Panc1 (cell line): ENCODE data around the gene ZMIZ2. TPM values are rescaled to one million over a fixed set of nuclear protein-coding genes. Genes with fewer than 3 reads are reported as not detected.

Source experiments
- ATAC-seq: fragments of 200-7000 bp; cut with Tn5 transposase; 2 replicates; pipeline ENCODE4 v1.9.1; 2020; ENCODE audit warnings: mild to moderate bottlenecking, moderate library complexity
- BruUV-seq: library from RNA; stranded (reverse); fragments of 400-500 nt; replicated peaks from 2 replicates; lab custom pipeline; 2021; lab: Mats Ljungman, UMichigan
- CTCF ChIA-PET: fragments of 300-600 bp; sonication (Branson Sonifier 250); formaldehyde crosslinking; loops from one replicate; lab custom pipeline; 2022; ENCODE audit warnings: antibody characterized with exemption; lab: Charles Lee
- POLR2A ChIA-PET: fragments of 300-600 bp; sonication (Branson Sonifier 250); formaldehyde crosslinking; loops from one replicate; lab custom pipeline; 2022; ENCODE audit warnings: antibody characterized with exemption; lab: Charles Lee
- DNase-seq: peaks from one replicate; pipeline ENCODE4 v3.0.0-alpha.2; 2010; ENCODE audit warnings: low read depth, low spot score
- H3K27ac ChIP-seq: 2 replicates; pipeline ENCODE4 v1.5.1; 2011; ENCODE audit warnings: mild to moderate bottlenecking, low read length, inconsistent platforms
- H3K27me3 ChIP-seq: fragments of 200-500 bp; sonication (Bioruptor generic); 2 replicates; pipeline ENCODE4 v1.6.0; 2014; ENCODE audit warnings: low read length, inconsistent platforms; ENCODE audit not compliant: control insufficient read depth, insufficient read depth
- H3K36me3 ChIP-seq: fragments of 200-500 bp; sonication (Bioruptor generic); 2 replicates; pipeline ENCODE4 v1.5.1; 2014; ENCODE audit warnings: inconsistent platforms, mild to moderate bottlenecking, low read length, moderate library complexity; ENCODE audit not compliant: control insufficient read depth, insufficient read depth
- H3K4me1 ChIP-seq: 2 replicates; pipeline ENCODE4 v1.5.1; 2011; ENCODE audit warnings: inconsistent platforms, mild to moderate bottlenecking, low read length, moderate library complexity; ENCODE audit not compliant: control insufficient read depth, insufficient read depth
- H3K4me3 ChIP-seq, 2 experiments: 2 replicates each; pipeline ENCODE4 v1.5.1; 2011 to 2012; ENCODE audit warnings: low read depth in 2 of 2, low read length in 2 of 2, mild to moderate bottlenecking in 2 of 2, inconsistent platforms in 1 of 2, moderate library complexity in 1 of 2
- H3K9me3 ChIP-seq: fragments of 200-500 bp; sonication (Bioruptor generic); 2 replicates; pipeline ENCODE4 v1.5.1; 2014; ENCODE audit warnings: low read depth, mild to moderate bottlenecking, inconsistent platforms, low read length, moderate library complexity; ENCODE audit not compliant: control insufficient read depth, insufficient read depth
- CTCF ChIP-seq: fragments of 450-650 bp; IDR thresholded peaks from 2 replicates; pipeline ENCODE4 v1.5.1; 2017; ENCODE audit warnings: mild to moderate bottlenecking
- POLR2AphosphoS5 ChIP-seq: IDR thresholded peaks from 2 replicates; pipeline ENCODE4 v1.6.1; 2012; ENCODE audit warnings: mild to moderate bottlenecking, low read depth, low read length, moderate library complexity
- SIN3A ChIP-seq: IDR thresholded peaks from 2 replicates; pipeline ENCODE4 v1.6.1; 2012; ENCODE audit warnings: low read depth, mild to moderate bottlenecking, low read length, moderate library complexity, borderline replicate concordance; ENCODE audit not compliant: insufficient read depth
- TCF7L2 ChIP-seq: IDR thresholded peaks from 2 replicates; pipeline ENCODE4 v1.6.1; 2011; ENCODE audit warnings: mild to moderate bottlenecking, low read depth, low read length, inconsistent platforms
- in situ Hi-C: cut with HindIII; loops from 2 replicates; pipeline ENCODE4 v1.10.0; 2016; ENCODE audit warnings: low sequenced_read_pairs, low pct_unique_long_range_greater_than_20kb
- intact Hi-C: fragments of 100-400 bp; cut with micrococcal nuclease; formaldehyde crosslinking; loops from one replicate; pipeline ENCODE4 v1.10.0; 2022; ENCODE audit not compliant: unreplicated experiment
- total RNA-seq: library from RNA; stranded (reverse); gene quantifications from one replicate; pipeline ENCODE4 v1.2.1, GENCODE V29; 2021; ENCODE audit not compliant: unreplicated experiment
- TF ChIP-seq, protein P1 (sequence below), 2 experiments: IDR thresholded peaks; 2 replicates each; pipeline ENCODE4 v1.6.1; 2011 to 2012; ENCODE audit warnings: low read depth in 2 of 2, control low read depth in 1 of 2, low read length in 1 of 2, mild to moderate bottlenecking in 1 of 2, moderate library complexity in 1 of 2; ENCODE audit not compliant: insufficient read depth in 1 of 2

The ZMIZ2 gene
- total RNA-seq, 1 experiment from 2014 or later, result 137 TPM

- ChIA-PET CTCF (no interaction called here), POLR2A (interaction anchor here (0.5 to 0.9 kb wide), 5 partner anchors 9 to 306 kb away, joined by 6 to 21 read pairs (median 7); no protein-coding TSS in a partner anchor)
- TF ChIP-seq SIN3A, result peak; percentile 75; the same call in 1 of the 2 replicates
- no peak for TF ChIP-seq TCF7L2
- peak; percentile 98 for TF ChIP-seq POLR2AphosphoS5
- TF ChIP-seq, protein P1, sequence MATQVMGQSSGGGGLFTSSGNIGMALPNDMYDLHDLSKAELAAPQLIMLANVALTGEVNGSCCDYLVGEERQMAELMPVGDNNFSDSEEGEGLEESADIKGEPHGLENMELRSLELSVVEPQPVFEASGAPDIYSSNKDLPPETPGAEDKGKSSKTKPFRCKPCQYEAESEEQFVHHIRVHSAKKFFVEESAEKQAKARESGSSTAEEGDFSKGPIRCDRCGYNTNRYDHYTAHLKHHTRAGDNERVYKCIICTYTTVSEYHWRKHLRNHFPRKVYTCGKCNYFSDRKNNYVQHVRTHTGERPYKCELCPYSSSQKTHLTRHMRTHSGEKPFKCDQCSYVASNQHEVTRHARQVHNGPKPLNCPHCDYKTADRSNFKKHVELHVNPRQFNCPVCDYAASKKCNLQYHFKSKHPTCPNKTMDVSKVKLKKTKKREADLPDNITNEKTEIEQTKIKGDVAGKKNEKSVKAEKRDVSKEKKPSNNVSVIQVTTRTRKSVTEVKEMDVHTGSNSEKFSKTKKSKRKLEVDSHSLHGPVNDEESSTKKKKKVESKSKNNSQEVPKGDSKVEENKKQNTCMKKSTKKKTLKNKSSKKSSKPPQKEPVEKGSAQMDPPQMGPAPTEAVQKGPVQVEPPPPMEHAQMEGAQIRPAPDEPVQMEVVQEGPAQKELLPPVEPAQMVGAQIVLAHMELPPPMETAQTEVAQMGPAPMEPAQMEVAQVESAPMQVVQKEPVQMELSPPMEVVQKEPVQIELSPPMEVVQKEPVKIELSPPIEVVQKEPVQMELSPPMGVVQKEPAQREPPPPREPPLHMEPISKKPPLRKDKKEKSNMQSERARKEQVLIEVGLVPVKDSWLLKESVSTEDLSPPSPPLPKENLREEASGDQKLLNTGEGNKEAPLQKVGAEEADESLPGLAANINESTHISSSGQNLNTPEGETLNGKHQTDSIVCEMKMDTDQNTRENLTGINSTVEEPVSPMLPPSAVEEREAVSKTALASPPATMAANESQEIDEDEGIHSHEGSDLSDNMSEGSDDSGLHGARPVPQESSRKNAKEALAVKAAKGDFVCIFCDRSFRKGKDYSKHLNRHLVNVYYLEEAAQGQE (IDR thresholded peaks at IDR 0.05; ENCODE audit: insufficient read depth in 1 of 2, low read depth in 2 of 2, low read length in 1 of 2), result 0 out of 4 replicates have a peak, but pooled peaks of 1 of the 2 experiments have one; percentile 24
- no peak for TF ChIP-seq CTCF
- in situ Hi-C loops, result no loop called here
- BruUV-seq, result no TSS peak
- Histone ChIP-seq H3K9me3 (no peaks in the 10 kb centered on the region), H3K4me3 (peak within 1 kb of the TSS; percentile 82 to 97), H3K27me3 (no peaks in the 10 kb centered on the region), H3K27ac (peak within 1 kb of the TSS; percentile 97), H3K36me3 (peaks cover 26% of the 10 kb centered on the region), H3K4me1 (peaks cover 25% of the 10 kb centered on the region)
- peak; percentile 89 for DNase-seq
- ATAC-seq, result peak; percentile 92
- intact Hi-C loops, result loop anchor here (5.0 kb wide), 1 partner anchor 209 kb away; no protein-coding TSS in a partner anchor
Measured at GRCh38 chr7:44796504-44797328, 48.1 kb downstream of the ZMIZ2 start, which contains the start of gene PPIA. Gene PPIA (plus strand): TSS chr7:44796681. CDS start chr7:44796725, 44 bp downstream.

GRCh38 chr7:44797329-44798258 lies 48.9 kb downstream of the ZMIZ2 start:
- ChIA-PET CTCF (interaction anchor here (0.5 kb wide), 1 partner anchor 50 kb away, joined by 5 read pairs; no protein-coding TSS in a partner anchor), POLR2A (interaction anchor here (0.6 to 1.1 kb wide), 8 partner anchors 8 to 374 kb away, joined by 3 to 21 read pairs (median 6); no protein-coding TSS in a partner anchor)
- peaks cover 34% of the 10 kb centered on the region for H3K36me3 ChIP-seq
- peaks cover 29% of the 10 kb centered on the region for H3K4me1 ChIP-seq
- H3K27me3 ChIP-seq, result no peaks in the 10 kb centered on the region
- TSS peak; percentile 72 for BruUV-seq
- intact Hi-C loops, result loop anchor here (5.0 kb wide), 1 partner anchor 210 kb away; no protein-coding TSS in a partner anchor
- in situ Hi-C loops, result no loop called here
- peak overlapping the region; percentile 97 for H3K27ac ChIP-seq
- peak; percentile 74 for ATAC-seq
- H3K4me3 ChIP-seq, result peak overlapping the region; percentile 82 to 97
- no peaks in the 10 kb centered on the region for H3K9me3 ChIP-seq
- TF ChIP-seq, protein P1 (IDR thresholded peaks at IDR 0.05; ENCODE audit: insufficient read depth in 1 of 2, low read depth in 2 of 2, low read length in 1 of 2), result no peak
- TF ChIP-seq TCF7L2 (0 out of 2 replicates have a peak, but pooled peaks have one; percentile 17), POLR2AphosphoS5 (peak; percentile 71; the same call in 1 of the 2 replicates), SIN3A (0 out of 2 replicates have a peak, but pooled peaks have one; percentile 44), CTCF (no peak; the same call in 1 of the 2 replicates)
- DNase-seq, result peak; percentile 69
